GM12878 (cell line): Measurements from ENCODE around the gene RAB3GAP1.

Experiments
- POLR2A ChIP-seq: IDR thresholded peaks from 2 replicates; pipeline ENCODE4 v1.6.1; 2011; ENCODE audit warnings: low read depth, mild to moderate bottlenecking, low read length
- TF ChIP-seq, protein P1 (sequence below): IDR thresholded peaks from 2 replicates; pipeline ENCODE4 v1.6.1; 2012; ENCODE audit warnings: low read length, inconsistent platforms

DNA sequence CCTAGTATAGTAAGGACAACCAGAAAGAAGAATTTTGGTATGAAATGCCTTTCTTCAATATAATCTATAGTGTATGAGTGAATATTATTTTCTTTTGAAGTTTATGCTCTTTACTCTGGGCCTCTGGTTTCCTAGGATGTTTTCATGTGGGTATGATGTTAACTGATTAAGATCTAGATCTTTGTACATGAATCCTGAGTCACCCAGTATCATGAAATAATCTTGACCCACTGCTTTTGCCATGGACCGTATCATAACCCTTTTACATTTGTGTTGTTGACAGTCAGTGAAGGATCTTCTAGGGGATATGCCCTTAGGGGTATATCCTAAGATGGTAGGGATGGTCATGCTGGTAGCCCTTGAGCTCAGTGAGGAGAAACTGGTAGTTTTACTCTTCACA, 100.3 kb downstream of the RAB3GAP1 start:
- TF ChIP-seq, protein P1, sequence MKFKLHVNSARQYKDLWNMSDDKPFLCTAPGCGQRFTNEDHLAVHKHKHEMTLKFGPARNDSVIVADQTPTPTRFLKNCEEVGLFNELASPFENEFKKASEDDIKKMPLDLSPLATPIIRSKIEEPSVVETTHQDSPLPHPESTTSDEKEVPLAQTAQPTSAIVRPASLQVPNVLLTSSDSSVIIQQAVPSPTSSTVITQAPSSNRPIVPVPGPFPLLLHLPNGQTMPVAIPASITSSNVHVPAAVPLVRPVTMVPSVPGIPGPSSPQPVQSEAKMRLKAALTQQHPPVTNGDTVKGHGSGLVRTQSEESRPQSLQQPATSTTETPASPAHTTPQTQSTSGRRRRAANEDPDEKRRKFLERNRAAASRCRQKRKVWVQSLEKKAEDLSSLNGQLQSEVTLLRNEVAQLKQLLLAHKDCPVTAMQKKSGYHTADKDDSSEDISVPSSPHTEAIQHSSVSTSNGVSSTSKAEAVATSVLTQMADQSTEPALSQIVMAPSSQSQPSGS: no peak
- no peak for TF ChIP-seq POLR2A
